Neutrophil (primary cell): ENCODE measurements around the gene GPR78.

ENCODE experiments used
- H3K27ac ChIP-seq: fragments of 200-600 bp; sonication (generic); 2 replicates; pipeline ENCODE4 v1.5.1; 2016; ENCODE audit warnings: mild to moderate bottlenecking, moderate library complexity
- H3K27me3 ChIP-seq: fragments of 200-600 bp; sonication (generic); 2 replicates; pipeline ENCODE4 v1.6.0; 2016; ENCODE audit warnings: mild to moderate bottlenecking
- H3K36me3 ChIP-seq: fragments of 200-600 bp; sonication (generic); 2 replicates; pipeline ENCODE4 v1.5.1; 2017
- H3K4me1 ChIP-seq, 2 experiments: fragments of 200-600 bp in 1 of 2; sonication (generic) in 1 of 2; 1 replicate in 1 of 2; 2 replicates in 1 of 2; pipeline versions ENCODE4 v1.5.1 to v1.6.1; 2013 to 2016; ENCODE audit warnings: low read depth in 1 of 2, low read length in 1 of 2, mild to moderate bottlenecking in 1 of 2, moderate library complexity in 1 of 2; ENCODE audit not compliant: control insufficient read depth in 1 of 2, insufficient read depth in 1 of 2
- H3K4me3 ChIP-seq, 2 experiments: fragments of 200-600 bp in 1 of 2; sonication (generic) in 1 of 2; 1 replicate in 1 of 2; 2 replicates in 1 of 2; pipeline ENCODE4 v1.5.1; 2013 to 2016; ENCODE audit warnings: low read depth in 1 of 2, low read length in 1 of 2, mild to moderate bottlenecking in 1 of 2, moderate library complexity in 1 of 2
- H3K9me3 ChIP-seq: fragments of 200-600 bp; sonication (generic); 2 replicates; pipeline ENCODE4 v1.5.1; 2016
- CTCF ChIP-seq: fragments of 200-600 bp; sonication (generic); IDR thresholded peaks from 2 replicates; pipeline ENCODE4 v1.5.1; 2016; ENCODE audit warnings: antibody characterized with exemption

The GPR78 gene

GRCh38 chr4:8586246-8586645 lies 6.1 kb downstream of the GPR78 start:
- H3K27ac ChIP-seq = no peak overlapping the region
- H3K27me3 ChIP-seq = peaks cover 33% of the 10 kb centered on the region
- TF ChIP-seq CTCF = no peak
- no peak overlapping the region for H3K4me3 ChIP-seq
- no peaks in the 10 kb centered on the region for H3K4me1 ChIP-seq
- no peaks in the 10 kb centered on the region for H3K36me3 ChIP-seq
- H3K9me3 ChIP-seq = no peaks in the 10 kb centered on the region

GRCh38 chr4:8586671-8587468 lies 6.7 kb downstream of the GPR78 start:
- Histone ChIP-seq H3K27ac (no peak overlapping the region), H3K4me3 (no peak overlapping the region), H3K36me3 (no peaks in the 10 kb centered on the region), H3K9me3 (no peaks in the 10 kb centered on the region), H3K27me3 (peaks cover 33% of the 10 kb centered on the region), H3K4me1 (no peaks in the 10 kb centered on the region)
- TF ChIP-seq CTCF = no peak

GRCh38 chr4:8587469-8588195 lies 7.4 kb downstream of the GPR78 start:
- no peaks in the 10 kb centered on the region for H3K36me3 ChIP-seq
- H3K4me3 ChIP-seq = no peak overlapping the region
- H3K4me1 ChIP-seq = no peaks in the 10 kb centered on the region
- H3K9me3 ChIP-seq = no peaks in the 10 kb centered on the region
- TF ChIP-seq CTCF = no peak
- no peak overlapping the region for H3K27ac ChIP-seq
- H3K27me3 ChIP-seq = peaks cover 39% of the 10 kb centered on the region

GRCh38 chr4:8588196-8588470 lies 7.9 kb downstream of the GPR78 start:
- no peaks in the 10 kb centered on the region for H3K9me3 ChIP-seq
- no peak overlapping the region for H3K4me3 ChIP-seq
- H3K36me3 ChIP-seq = no peaks in the 10 kb centered on the region
- TF ChIP-seq CTCF = no peak
- H3K4me1 ChIP-seq = no peaks in the 10 kb centered on the region
- H3K27me3 ChIP-seq = peaks cover 44% of the 10 kb centered on the region
- no peak overlapping the region for H3K27ac ChIP-seq

- Histone ChIP-seq H3K4me1 (no peaks in the 10 kb centered on the region), H3K36me3 (no peaks in the 10 kb centered on the region), H3K27me3 (peaks cover 56% of the 10 kb centered on the region), H3K27ac (no peak overlapping the region), H3K9me3 (no peaks in the 10 kb centered on the region), H3K4me3 (no peak overlapping the region)
- no peak for TF ChIP-seq CTCF
These were observed 9.1 kb downstream of the GPR78 start for GRCh38 chr4:8589336-8589735.
